RKO (cell line): ENCODE data around the gene DEPDC1B.
"Not testable (repeated sequence)": the region's sequence is repeated elsewhere in the genome, so short reads cannot be mapped to it uniquely, and the experiment has no call there.

ENCODE experiments used
- DNase-seq: peaks from one replicate; pipeline ENCODE4 v3.0.0-alpha.2; 2016; ENCODE audit warnings: low spot score

DEPDC1B gene, protein sequence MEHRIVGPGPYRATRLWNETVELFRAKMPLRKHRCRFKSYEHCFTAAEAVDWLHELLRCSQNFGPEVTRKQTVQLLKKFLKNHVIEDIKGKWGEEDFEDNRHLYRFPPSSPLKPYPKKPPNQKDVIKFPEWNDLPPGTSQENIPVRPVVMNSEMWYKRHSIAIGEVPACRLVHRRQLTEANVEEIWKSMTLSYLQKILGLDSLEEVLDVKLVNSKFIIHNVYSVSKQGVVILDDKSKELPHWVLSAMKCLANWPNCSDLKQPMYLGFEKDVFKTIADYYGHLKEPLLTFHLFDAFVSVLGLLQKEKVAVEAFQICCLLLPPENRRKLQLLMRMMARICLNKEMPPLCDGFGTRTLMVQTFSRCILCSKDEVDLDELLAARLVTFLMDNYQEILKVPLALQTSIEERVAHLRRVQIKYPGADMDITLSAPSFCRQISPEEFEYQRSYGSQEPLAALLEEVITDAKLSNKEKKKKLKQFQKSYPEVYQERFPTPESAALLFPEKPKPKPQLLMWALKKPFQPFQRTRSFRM

DNA sequence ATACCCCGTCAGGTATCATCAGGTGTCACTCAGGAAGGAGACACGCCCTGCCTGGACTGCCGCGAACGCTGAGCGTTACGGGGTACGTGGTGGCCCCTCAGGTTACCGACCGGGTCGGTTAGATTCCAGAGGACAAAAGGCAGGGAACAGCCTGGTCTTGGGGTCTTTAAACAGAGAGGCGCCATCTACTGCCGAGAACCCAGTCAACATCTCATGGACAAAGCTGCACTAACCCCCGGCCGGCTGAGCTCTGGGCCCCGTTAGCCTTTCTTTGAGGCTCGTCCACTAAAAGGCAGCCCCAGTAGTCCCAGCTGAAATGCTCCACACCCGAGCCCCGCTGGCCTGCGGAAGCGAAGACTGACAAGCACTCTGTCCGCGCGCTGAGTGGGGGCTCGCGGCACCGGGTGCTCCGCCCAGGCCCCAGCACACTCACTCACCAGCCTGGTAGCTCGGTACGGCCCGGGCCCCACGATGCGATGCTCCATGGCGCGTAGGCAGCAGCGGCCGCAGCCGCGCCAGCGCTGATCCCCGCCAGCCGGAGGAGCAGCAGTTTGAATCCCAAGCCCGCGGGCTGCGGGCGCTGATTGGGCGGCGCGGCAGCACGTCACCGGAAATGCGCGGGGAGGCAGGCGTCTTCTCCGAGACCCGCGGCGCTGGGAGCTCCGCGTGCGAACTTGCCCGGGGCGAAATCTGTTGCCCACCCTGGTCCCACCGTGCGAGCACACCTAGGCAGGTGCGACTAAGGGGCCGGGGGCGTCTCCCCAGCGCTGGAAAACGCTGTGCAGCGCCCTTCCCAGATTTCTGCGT lies at the start of gene DEPDC1B:
DEPDC1B (minus strand) TSS at position 558 of the 807 bp plus-strand sequence; CDS start at position 485, 73 bp downstream.
- peak; percentile 93 for DNase-seq

DNA sequence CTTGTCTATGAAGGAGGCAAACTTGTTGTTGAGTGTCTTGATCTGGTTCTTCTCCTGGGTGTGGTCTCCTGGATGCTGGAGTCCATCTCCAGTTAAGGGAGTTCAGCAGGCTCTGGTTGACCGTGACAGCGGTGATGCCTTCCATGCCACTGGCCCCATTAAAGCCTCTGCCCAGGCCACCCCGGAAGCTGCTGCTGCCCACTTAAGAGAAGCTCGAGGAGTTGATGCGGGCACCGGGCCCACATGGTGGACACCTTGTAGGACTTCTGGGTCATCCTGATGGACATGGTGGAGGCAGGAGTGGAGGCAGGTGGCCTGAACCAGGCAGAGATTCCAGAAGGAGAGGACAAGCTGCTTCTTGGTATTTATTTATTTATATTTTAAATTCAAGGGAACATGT lies 44.7 kb upstream of the DEPDC1B start:
- no peak for DNase-seq

DNA sequence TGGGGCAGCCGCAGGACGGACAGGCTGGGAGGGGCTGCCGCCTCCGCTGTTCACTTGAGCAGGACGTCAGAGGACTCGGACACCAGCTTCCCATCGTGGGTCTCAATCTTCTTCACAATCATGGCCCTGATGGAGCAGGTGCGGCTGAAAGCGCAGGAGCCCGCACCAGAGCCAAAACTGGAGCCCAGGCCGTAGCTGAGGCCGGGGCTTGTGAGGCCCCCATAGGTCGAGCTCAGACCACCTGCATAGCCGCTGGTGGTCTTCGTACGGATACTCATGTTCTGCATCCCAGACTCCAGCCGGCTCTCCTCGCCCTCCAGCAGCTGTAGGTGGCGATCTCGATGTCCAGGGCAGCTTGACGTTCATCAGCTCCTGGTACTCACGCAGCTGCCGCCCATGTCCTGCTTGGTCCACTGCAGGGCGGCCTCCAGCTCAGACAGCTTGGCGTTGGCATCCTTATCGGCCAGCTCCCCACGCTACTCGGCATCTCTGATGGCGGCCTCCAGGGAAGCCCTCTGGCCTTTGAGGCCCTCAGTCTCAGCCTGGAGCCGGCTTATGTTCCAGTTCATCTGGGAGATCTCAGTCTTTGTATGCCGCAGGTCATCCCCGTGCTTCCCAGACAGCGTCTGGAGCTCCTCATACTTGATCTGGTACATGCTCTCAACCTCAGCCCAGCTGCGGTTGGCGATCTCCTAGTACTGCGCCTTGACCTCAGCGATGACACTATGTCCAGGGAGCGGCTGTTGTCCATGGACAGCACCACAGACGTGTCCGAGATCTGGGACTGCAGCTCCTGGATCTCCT lies 43.7 kb upstream of the DEPDC1B start:
- no peak for DNase-seq

DNA sequence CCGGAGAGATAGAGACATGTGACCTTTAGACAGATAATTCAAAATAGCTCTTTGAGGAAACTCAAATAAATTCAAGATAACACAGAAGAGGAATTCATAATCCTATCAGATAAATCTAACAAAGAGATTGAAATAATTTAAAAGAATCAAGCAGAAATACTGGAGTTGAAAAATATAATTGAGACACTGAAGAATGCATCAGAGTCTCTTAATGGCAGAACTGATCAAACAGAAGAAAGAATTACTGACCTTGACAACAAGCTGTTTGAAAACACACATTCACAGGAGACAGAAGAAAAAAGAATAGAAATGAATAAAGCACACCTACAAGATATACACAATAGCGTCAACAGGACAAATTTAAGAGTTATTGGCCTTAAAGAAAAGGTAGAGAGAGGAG lies 40.4 kb upstream of the DEPDC1B start:
- no peak for DNase-seq

DNA sequence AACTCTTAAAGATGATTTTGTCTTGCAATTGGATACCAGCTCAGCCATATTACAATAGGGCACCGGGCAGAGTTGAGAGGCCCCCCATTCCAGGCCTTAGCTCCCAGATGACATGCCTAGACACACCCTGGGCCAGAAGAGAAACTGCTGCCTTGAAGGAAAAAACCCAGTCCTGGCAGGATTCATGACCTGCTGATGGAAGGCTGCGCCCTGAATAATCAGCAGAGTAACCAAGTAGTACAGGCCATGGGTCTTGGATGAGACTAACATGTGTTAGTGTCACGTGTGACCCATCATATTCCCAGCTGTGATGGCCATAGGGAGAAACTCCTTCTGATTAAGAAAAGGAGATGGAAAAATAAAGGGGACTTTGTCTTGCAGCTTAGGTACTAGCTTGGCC lies 39.0 kb upstream of the DEPDC1B start:
- DNase-seq = no peak

DNA sequence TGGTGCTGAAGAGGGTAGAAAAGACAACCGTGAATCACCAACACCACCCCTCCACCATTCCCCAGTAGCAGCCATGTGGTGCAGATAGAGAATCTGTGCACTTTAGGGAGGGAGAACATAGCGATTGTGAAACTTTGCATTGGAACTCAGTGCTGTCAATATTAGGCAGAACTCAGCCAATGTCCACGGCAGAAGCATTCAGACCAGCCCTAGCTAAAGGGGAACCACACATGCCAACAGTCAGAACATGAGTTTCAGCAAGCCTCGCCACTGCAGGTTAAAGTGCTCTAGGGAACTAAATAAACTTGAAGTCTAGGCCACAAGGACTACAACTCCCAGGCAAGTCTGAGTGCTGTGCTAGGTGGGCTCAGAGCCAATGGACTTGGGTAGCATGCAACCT lies 38.5 kb upstream of the DEPDC1B start:
- no peak for DNase-seq

GRCh38 chr5:60730858-60731257 lies 30.9 kb upstream of the DEPDC1B start:
- not testable (repeated sequence) for DNase-seq

GRCh38 chr5:60727033-60727679 lies 27.2 kb upstream of the DEPDC1B start:
- peak; percentile 24 for DNase-seq

DNA sequence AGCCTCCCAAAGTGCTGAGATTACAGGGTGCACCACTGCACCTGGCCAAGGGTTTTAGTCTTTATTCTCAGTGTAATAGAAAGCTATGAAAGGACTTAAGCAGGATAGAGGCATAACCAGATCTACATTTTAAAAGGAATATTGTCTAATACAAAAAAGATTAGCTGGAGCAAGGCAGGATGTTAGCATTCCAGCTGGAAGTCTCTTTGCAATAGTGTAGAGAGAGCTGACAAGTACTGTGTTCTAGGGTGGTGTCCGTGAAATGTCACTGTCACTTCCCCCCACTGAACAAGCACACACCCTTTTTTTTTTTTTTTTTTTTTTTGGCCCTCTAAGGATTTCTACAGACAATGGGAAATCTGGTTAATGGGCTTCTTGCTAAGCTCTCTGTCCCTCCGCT lies 24.2 kb upstream of the DEPDC1B start:
- no peak for DNase-seq

DNA sequence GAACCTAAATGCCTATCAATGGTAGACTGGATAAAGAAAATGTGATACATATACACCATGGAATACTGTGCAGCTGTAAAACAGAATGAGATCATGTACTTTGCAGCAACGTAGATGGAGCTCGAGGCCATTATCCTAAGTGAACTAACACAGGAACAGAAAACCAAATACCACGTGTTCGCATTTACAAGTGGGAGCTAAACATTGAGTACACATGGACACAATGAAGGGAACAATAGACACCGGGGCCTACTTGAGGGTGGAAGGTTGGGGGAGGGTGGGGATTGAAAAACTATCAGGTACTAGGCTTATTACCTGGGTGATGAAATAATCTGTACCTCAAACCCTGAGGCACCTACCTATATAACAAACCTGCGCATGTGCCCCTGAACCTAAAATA lies 22.4 kb upstream of the DEPDC1B start:
- no peak for DNase-seq

- no peak for DNase-seq
Measured at GRCh38 chr5:60719329-60719728, 19.4 kb upstream of the DEPDC1B start.

- no peak for DNase-seq
Measured at GRCh38 chr5:60718166-60718892, 18.4 kb upstream of the DEPDC1B start.

- DNase-seq = not testable (repeated sequence)
Measured at GRCh38 chr5:60715201-60715928, 15.4 kb upstream of the DEPDC1B start.

GRCh38 chr5:60712950-60713349 lies 13.0 kb upstream of the DEPDC1B start:
- no peak for DNase-seq

GRCh38 chr5:60711892-60712291 lies 11.9 kb upstream of the DEPDC1B start:
- not testable (repeated sequence) for DNase-seq

DNA sequence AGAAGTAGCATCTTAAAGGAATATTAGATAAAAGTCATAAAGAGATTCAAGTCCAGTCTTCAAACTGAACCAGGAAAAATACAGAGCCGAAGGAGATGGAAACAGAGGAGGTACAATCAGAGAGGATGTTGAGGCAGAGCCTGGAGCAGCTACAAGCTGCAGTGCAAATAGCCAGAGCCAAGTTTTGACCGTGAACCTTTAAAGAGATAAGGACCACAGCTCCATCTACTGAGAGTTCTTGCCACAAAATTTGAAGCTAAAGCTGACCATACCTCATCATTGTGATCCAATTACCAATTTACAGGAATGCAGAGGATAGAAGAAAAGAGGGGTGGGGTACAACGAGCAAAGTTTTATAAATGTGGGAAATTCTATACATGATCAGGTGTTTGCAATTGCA lies 10.4 kb upstream of the DEPDC1B start:
- DNase-seq = no peak

DNA sequence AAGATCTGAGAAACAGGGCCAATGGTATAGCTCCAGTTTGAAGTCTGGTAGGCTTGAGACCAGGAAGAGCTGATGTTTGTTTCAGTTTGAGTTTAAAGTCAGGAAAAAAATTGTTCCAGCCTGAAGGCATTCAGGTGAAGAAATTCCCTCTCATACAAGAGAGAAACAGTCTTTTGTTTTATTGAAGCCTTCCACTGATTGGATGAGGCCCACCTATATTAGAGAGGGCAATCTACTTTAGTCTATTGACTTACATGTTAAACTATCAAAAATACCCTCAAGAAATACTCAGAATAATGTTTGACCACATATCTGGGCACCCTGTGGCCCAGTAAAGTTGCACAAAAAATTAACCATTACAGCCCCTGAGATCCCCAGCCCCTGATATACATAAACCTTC lies 5.2 kb upstream of the DEPDC1B start:
- no peak for DNase-seq

DNA sequence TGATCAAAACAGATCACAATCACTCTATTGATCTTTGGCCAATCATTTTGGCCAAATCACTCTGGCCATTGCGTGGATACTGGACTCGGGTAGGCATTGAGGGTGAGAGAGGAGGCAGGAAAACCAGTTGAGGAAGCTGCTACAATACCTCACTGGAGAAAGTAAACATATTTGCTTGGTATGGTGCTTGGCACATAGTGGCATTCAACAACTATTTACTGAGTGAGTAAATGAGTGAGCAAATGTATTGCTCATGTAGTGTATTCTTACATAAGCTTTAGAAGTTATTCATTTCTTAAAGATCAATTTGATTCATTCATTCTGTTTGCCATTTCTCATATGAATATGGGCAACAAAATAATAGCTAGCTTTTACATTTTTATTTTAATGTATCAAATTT lies 4.0 kb upstream of the DEPDC1B start:
- DNase-seq = no peak

DNA sequence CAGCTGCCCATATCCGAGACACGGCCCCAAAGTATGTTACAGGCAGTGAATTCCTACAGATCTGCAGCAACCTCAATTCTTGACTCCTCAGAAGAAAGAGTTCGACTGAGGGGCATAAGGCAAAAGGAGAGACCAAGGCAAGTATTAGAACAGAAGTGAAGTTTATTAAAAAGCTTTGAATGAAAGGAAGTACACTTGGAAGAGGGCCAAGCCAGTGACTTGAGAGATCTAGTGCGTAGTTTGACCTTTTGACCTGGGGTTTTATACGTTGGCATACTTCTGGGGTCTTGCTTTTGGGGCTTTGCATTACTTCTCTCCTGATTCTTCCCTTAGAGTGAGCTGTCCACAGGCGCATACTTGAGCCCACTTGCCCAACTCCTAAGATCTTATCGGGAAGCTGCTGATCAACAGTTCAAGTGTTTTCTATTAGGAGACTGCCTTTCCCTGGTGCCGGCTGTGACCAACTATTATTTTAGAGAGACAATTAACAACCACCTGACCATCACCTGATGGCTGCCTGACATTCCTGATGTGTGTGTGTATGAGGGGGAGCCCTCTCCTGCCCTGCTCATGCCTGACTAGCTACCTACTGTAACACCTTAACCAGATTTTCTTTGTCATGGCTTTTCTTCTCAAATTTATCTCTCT lies 1.5 kb upstream of the DEPDC1B start:
- DNase-seq = no peak

DNA sequence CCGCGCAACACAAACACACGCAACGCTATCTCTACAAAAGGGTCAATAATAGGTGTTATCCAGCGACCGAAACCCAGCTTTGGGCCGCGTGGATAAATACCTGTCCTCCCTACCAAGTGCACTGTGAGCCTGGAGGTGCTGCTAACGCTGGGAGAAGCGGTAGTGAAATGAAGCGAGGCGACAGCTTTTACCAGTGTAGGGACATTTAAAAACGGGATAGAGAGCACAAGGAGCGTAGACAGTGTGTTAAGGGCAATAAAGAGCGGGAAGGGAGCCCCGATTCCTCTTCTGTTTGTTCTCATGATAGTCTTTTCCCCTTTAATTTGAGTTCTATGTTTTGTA lies 421 bp upstream of the DEPDC1B start:
- DNase-seq = peak; percentile 46
